HuH-7 (cell line): ENCODE measurements around the gene WDR93.

Source experiments
- DNase-seq: peaks from one replicate; pipeline ENCODE4 v3.0.0; 2011; ENCODE audit warnings: low spot score

WDR93 gene

DNA sequence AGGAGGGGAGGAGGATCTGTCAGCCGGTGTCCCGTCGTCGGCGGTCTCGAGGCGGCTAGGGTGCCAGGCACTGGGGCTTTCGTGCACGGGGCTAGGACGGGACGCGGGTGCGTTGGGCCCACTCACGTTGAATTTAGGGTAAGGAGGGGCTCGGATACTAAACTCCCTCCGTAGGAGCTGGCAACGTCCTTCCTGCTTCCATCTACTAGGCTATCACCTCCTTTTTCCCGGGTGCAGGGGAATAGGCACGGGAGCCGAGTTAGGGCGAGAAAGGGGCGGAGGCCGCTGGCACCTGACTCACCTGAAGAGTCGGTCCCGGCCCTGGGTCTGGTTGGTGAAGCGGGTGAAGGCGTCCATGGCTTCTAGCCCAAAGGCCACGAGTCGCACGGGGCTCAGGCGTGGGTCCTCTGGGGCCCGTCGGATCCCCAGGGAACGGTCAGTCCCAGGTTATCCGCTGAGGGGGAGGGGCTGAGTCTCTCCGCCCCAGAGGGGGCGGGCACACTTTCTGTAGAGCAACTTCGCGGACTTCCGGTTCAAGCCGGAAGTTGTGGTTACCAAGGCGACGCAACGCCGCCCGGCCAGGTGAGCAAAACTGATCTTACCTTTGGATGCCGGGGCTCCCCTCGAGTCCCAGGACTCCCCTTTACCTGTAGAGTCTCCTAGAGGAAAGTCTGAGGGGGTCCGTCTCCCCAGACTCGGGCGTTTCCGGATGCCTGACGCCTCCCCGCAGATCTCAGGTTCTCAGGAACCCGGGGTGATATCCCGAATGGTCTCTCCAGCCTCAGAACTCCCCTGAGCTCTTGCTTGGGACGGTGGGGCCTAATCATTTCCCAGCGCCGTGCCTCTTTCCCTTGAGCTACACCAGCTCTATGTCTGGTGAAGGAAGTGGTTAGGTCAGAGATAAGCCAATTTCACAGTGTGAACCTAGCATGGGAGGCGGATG lies at the start of gene WDR93, which contains the start of gene PEX11A:
Gene WDR93 (plus strand): TSS at position 536 of the 943 bp plus-strand sequence. CDS start 10,936 bp downstream, outside the sequence.
Gene PEX11A (minus strand): TSS at position 479 of the 943 bp plus-strand sequence. CDS start 122 bp downstream, at position 357.
- peak; percentile 84 for DNase-seq

DNA sequence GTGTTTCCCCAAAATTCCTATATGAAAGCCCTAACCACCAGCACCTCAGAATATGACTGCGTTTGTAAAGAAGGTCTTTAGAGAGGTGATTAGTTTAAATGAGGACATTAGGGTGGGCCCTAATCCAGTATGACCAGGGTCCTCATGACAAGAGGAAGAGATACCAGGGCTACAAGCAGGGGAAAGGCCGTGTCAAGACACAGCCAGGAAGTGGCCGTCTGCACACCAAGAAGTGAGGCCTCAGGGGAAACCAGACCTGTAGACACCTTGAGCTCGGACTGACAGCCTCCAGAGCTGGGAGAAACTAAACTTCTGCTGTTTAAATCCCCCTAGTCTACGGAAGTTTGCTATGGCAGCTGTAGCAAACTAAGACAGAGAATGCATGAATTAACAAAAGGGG lies 49.6 kb upstream of the WDR93 start:
- DNase-seq: no peak

DNA sequence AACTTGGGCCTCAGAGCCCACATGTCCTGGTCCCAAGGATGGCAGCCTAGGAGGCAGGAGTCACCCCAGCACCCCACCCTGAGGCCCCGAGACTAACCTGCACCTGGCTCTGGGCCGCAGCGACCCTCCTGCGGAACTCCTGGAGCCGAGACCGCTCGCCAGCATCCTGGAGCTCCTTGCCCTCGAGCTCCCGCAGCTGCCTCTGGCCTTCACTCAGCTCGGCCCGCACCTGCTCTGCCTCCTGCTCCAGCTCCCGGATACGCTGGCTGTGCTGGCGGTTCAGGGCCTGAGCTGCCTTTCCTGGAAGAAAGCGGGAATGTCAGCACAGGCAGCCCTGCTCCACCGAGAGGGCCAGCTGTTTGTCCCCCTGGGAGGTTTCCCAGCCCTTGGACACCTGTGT lies 48.5 kb upstream of the WDR93 start:
- no peak for DNase-seq

DNA sequence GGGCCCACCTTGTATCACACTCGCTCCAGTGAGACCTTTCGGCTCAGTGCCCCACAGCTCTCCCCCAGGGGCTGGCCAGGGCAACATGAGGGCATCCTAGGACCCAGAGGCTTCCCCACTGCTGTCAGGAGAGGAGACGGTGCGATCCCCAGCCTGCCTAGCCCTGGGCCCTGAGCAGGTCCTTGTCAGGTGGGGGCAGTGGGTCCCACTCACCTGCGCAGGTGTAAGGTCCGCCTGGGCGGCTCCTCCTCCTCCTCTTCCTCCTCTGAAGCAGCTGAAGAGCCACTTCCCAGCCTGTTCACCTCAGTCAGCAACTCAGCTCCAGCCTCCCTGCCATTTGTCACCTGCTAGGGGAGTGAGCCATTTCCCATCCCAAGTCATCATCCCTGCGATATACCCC lies 44.9 kb upstream of the WDR93 start:
- no peak for DNase-seq

DNA sequence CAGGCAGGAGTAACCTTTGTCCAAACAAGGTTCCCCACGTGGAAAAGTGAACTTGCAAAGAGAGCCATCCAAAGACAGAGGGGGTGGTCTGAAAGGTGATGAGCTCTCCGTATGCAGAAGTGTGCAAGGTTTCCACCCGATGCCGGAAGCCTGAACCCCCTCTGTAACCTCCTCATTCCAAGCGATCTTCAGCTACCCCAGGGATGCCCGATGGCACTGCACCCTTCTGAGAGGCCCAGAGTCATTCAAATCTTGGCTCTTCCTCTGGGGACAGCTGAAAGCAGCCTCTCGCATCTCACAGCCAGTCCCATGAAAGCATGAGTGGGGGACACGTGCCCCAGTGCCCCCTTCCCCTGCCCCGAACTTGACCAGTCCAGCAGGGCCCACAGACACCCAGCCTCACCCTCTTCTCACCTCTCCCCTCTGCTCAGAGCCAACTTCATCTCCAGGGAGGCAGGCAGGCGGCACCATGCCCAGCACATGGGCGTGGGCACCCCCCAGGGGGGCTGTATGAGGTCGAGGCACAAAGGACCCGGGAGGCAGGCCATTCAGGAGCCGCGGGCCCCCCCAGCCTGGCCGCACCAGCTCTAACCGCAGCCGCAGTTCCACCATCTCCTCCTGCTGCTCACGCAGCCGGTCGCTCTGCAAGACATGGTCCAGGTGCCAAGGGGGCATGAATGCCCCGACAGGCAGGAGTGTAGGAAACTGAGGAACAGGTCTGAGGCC lies 44.0 kb upstream of the WDR93 start:
- DNase-seq: no peak

DNA sequence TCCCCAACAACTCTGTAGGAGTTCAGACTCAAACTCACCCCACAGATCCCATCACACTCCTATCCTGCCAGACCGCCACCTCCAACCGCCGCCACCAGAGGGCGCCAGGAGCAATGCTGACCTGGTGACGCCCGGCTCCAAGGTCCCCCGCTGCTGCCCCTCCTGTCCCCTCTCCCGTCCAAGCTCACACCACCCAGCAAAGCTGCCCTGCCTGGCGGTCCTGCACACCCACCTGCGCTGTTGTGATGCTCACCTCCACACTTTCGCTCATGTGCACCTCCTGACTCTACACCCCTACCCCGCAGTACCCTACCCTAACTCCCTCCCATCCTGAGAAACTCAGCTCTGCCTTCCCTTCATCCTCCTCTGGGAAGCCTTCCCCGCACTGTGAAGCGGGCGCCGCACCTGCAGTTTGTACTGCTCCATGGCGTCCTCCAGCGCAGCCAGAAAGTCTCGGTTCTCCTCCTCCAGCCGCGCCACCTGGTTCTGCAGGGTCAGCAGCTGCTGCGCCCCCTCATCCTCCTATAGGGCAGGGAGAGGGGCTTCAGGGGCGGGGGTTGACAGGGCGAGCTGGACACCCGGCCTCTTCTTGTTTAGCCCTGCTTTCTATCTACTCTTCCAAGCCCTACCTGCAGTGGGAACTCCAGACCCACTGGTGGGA lies 43.3 kb upstream of the WDR93 start:
- DNase-seq: peak; percentile 99

DNA sequence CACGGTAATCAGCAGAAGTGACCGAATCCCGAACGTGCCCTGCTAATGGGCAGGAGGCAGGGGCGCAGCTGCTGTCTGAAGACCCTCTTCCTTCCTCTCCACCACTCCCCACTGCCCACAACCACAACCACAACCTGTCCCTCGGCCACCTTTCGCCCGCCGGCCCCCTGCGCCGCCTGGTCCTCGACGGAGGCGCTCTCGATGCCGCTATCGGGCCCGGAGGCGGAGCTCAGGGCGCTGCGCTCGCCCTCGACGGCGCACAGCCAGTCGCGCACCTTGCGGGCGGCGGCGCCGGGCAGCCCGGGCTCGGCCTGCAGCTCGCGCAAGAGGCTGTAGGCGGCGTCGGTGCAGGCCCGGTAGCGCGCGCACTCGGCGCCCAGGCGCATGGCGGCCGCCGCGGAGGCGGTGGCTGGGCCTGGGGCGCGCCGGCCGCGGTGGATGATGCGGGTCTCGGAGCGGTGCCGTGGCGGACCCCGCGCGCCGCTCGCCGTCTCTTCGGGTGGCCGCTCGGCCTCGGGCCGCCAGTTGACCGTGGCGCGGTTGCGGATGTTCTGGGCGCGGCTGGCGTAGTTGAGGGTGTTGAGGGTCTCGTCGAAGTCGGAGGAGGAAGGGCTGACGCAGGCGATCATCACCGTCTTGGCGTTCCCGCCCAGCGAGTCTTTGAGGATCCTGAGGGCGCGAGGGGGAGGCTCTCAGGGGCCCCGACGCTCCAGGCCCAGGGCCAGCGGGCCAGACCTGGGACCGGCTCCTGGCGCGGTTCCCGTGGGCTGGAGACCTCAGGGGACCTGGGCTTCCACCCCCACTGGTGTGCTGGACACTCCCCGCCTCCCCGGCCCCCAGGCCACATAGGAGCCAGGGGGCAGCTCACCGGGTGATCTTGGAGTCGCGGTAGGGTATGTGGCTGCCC lies 42.3 kb upstream of the WDR93 start:
- no peak for DNase-seq

DNA sequence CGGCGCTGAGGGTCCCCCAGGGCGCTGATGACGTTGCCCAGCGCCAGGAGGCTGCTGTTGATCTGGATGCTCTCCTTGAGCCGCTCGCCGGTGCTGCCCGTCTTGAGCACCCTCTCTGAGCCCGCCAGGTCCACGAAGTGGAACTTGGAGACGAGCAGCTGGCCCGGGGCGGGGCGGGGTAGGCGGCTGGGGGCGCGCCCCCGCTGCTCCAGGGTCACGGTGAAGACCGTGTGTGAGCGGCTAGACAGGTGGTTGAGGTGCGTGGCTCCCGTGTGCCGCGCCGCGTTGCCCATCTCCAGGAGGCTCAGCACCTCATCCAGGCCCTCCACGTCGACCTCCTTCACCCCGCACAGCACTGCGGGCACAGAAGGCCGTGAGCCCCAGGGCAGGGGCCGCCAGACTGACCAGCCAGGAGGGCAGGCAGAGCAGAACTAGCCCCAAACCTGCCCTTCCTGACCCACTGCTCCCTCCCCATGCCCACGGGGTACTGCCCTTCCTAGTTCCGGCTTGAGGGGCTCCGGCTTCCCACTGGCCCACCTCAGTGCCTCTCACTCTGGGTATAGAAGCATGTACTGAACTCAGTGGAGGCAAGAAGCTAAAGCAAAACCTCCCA lies 41.5 kb upstream of the WDR93 start:
- no peak for DNase-seq

DNA sequence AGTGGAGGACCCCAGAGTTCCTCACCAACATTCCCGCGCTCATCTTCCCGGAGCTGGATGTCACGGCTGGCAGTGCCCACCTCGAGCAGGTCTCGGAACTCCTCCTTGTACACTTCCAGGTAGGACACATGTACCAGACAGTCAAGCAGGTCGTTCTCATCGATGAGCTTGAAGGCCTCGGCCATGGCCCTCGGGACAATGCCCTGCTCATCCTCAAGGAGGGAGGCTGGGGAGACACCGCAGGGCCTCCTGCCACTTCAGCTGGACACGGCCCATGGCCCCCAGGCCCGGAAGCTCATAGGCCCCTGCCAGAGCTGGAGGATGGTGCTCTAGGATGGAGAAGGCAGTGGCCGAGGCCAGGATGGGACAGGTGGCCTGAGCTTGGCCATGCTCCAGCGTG lies 40.9 kb upstream of the WDR93 start:
- no peak for DNase-seq

DNA sequence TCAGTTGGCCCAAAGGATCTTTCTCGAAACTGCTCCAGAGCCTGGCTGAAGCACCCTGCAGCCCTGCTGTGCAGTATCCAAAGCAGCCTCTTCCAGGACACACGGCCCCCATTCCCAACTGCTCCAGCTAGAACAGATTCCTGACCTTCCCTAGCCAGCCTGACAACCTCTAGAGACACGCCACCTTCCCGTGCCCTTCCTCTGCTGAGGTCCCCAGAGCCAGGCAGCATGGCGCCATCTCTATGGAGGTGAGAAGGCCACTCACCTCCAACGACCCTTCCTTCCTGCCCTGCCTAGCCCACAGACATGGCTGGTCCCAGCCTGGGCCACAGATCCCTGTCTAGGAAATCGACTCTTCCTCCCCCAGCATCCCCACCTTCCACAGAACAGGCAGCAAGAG lies 38.5 kb upstream of the WDR93 start:
- no peak for DNase-seq

DNA sequence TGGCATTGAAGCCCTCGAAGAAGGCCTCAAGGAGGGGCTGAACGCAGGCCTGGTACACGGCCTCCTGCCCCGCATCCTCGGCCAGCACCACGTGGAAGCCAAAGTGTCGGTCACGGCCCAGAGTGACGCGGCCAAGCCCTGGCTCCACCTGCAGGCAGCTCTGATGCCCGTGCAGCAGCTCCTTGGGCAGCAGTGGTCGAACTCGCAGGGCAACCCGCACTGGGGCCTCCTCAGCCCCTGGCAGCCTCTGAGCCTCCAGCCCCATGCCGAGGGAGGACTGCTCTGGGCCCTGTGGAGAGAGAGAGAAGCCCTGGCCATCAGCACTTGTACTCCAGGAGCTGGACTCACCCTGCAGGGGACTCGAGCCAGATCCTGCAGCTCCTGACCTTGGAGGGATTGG lies 37.9 kb upstream of the WDR93 start:
- no peak for DNase-seq

DNA sequence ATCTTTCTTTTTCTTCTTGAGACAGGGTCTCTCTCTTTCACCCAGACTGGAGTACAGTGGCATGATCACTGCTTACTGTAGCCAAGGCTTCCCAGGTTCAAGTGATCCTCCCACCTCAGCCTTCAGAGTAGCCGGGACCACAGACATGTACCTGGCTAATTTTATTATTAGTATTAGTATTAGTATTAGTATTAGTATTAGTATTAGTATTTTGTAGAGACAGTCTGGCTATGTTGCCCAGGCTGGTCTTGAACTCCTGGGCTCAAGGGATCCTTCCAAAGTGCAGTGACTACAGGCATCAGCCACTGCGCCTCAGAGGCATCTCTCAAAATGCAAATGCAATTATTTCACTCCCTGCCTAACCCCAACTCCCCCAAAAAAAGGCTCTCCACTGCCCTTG lies 37.0 kb upstream of the WDR93 start:
- no peak for DNase-seq

DNA sequence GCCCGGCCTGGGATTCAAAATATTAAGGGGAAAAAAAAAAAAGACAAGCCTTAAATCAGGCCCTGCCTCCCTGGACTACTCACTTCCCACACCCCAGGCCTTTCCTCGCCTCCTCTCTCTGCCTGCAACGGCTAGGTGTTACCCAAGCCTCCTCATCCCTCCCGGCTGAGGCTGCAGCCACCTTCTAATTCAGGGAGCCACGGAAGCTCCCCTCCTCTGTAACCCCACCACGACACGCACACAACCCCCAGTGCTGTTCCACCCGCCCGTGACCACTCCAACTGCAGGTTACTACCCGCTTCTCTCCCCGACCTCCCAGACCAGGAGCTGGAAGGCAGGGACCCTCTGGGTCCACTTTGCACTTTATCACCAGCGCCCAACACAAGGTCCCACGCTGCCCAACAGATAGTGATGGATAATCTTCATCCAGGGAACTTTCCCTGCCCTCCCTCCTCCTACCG lies 36.3 kb upstream of the WDR93 start:
- DNase-seq: no peak

DNA sequence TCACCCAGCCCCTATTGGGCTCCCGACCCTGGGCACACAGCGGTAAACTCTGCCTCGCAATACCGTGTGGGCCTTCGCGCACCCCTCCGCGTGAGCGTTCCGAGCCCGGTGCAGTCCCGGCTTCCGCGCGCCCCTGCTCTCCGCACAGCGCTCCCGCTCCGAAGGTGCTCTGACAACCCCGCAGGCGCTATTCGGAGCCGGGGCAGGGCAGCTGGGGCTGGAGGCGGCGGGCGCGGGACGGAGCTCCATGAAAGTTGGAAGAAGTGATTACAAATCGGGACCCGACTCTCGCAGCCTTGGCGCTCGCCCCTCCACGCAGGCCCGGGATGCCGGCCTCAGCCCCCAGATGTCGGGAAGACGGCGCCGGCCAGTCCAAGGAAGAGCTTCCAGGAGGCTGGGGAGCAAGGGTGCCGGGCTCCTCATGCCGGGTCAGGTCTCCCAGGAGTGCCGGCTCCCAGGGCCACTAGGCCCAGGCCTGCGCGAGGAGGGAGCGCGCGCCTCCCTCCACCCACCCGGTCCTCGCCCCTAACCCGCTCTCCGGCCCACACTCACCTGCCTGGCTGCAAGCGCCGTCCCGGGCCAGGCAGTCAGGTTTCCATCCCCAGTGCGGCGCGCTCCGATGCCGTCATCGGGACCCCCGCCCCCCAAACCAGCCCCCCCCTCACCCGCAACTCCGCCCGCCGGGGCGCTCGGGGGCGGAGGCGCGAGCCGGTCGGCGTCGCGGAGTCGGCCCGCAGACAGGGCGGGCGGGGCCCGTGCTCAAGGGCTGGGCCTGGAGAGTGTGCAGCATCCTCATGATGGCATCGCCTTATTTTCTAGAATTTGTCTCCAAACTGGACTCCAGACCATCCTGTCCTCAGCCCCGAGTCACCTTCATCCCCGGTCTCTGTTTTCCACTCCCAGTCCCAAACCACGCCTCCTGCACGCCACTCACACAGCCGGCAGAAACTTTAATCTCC lies 35.5 kb upstream of the WDR93 start, which contains the start of gene KIF7:
Gene KIF7 (minus strand): TSS at position 621 of the 959 bp plus-strand sequence. CDS start 2,537 bp downstream, outside the sequence.
- peak; percentile 81 for DNase-seq

DNA sequence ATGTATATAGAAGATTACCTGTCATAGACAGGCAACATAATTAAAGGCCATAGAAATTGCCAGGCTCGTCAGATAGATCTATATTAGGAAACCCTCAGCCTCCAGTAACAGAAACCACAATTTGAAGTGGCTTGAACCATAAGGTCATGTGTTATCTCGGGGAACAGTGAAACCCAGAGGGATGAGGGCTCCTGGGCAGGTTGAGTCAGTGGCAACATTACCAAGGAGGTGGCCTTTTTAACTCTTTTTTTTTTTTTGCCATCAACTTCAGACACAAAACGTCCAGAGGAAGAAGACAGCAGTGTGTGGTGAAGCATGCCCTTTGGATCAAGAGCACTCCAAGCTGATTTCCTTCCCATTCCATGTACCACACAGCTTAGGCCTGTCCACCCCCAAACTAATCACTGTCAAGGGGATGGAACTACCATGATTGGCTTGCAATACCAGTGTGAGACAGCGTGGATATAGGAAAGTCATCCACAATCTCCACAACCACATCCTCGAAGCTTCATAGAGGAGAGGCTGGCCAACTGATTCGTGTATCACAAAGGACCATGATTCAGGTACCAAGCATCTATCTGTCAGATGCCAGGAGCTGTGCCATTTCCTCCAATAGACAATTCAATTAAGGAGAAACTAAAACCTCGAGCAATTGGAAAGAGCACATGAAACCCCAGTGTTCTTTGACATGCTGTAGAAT lies 34.3 kb upstream of the WDR93 start:
- DNase-seq: no peak

DNA sequence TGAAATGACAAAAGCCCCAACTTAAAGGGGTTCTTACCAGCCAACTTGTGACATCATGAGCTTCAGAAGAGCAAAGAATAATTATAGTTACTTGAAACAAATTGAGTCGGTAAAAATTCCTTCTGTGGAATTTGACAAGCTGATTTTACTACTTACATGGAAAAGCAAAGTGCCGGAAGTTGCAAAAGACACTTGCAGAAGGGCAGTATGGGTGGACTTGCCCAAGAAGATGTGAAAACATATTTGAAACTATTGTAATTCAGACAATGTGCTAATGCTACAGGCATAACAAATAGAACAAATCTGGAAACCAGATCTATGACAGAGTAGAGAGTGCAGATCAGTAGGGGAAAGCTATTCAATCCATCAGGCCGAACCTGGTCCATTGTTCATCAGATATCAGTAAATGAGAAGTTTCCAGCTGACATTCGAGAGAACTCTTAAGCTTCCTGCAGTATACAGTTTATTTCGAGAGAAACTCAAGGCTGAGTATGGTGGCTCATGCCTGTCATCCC lies 32.9 kb upstream of the WDR93 start:
- DNase-seq: no peak

DNA sequence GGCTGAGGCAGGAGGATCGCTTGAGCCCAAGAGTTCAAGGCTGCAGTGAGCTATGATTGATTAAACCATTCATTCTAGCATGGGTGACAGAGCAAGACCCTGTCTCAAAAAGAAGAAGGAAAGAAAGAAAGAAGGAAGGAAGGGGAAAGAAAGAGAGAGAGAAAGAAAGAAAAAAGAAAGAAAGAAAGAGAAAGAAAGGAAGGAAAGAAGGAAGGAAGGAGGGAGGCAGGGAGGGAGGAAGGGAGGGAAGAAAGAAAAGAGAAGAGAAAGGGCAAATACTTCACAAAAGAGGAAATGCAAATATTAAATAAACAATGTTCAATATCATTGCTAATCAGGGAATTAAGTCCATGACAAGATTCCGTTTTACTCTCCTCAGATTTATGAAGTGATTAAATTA lies 31.3 kb upstream of the WDR93 start:
- no peak for DNase-seq

DNA sequence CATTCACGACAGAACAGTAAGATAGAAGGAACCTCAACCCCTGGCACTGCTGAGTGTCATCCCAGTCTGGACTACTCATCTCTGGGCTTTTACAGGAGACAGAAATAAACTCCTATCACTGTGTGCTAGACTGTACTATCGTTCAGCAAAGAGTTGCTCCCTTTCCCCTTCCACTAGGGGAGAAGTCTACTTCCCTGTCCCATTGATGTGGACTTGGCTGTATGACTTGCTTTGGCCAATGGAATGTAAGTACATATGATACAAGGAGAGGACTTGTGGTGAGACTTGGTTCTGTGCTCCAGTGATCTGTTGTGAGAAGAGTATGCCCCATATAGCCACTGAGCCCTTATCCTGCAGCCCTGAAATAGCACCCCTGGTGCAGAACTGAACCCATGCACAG lies 30.1 kb upstream of the WDR93 start:
- no peak for DNase-seq
